HepG2 (cell line): ENCODE measurements around the gene APLF. TPM values are rescaled to one million over a fixed set of nuclear protein-coding genes. Genes with fewer than 3 reads are reported as not detected.

Experiments used
- E2F1 ChIP-seq: sonication (generic); formaldehyde crosslinking; IDR thresholded peaks from 2 replicates; pipeline ENCODE4 v1.5.0; 2020; ENCODE audit warnings: missing genetic modification reagents
- EED ChIP-seq: sonication (generic); formaldehyde crosslinking; IDR thresholded peaks from 2 replicates; pipeline ENCODE4 v1.5.0; 2020; ENCODE audit warnings: mild to moderate bottlenecking, missing genetic modification reagents
- GMEB2 ChIP-seq: IDR thresholded peaks from 2 replicates; pipeline ENCODE4 v1.6.1; 2016; ENCODE audit warnings: missing biosample characterization, missing genetic modification reagents, low read depth
- KLF15 ChIP-seq: sonication (generic); formaldehyde crosslinking; IDR thresholded peaks from 2 replicates; pipeline ENCODE4 v1.8.1; 2023; ENCODE audit warnings: borderline replicate concordance, mild to moderate bottlenecking, inconsistent platforms, missing genetic modification reagents, mixed read lengths
- MEIS1 ChIP-seq: sonication (generic); formaldehyde crosslinking; IDR thresholded peaks from 2 replicates; pipeline ENCODE4 v1.9.0; 2021; ENCODE audit warnings: mild to moderate bottlenecking, missing genetic modification reagents, moderate library complexity, borderline replicate concordance
- NBN ChIP-seq: fragments of 450-650 bp; conservative IDR thresholded peaks from 2 replicates; pipeline ENCODE4 v1.6.1; 2017
- NFE2L2 ChIP-seq: fragments of 150-350 bp; IDR thresholded peaks from 2 replicates; pipeline ENCODE4 v1.6.1; 2014; ENCODE audit warnings: low read length
- NR0B2 ChIP-seq: sonication (generic); formaldehyde crosslinking; IDR thresholded peaks from 2 replicates; pipeline ENCODE4 v1.4.0; 2020; ENCODE audit warnings: mild to moderate bottlenecking, missing genetic modification reagents
- PBX2 ChIP-seq: IDR thresholded peaks from 2 replicates; pipeline ENCODE4 v1.6.1; 2016; ENCODE audit warnings: control low read depth
- SYNCRIP ChIP-seq: fragments of 200-400 bp; formaldehyde crosslinking; IDR thresholded peaks from 2 replicates; pipeline ENCODE4 v1.6.1; 2018; ENCODE audit warnings: mild to moderate bottlenecking, low read depth, low read length; ENCODE audit not compliant: insufficient read depth
- TFE3 ChIP-seq: IDR thresholded peaks from 2 replicates; pipeline ENCODE4 v1.6.1; 2016
- THAP7 ChIP-seq: sonication (generic); formaldehyde crosslinking; IDR thresholded peaks from 2 replicates; pipeline ENCODE4 v1.8.1; 2023; ENCODE audit warnings: mild to moderate bottlenecking, missing genetic modification reagents
- U2AF1 ChIP-seq: fragments of 200-400 bp; formaldehyde crosslinking; optimal IDR thresholded peaks from 2 replicates; pipeline ENCODE3; 2017; ENCODE audit warnings: mild to moderate bottlenecking, low read depth, low read length
- ZNF180 ChIP-seq: sonication (generic); formaldehyde crosslinking; IDR thresholded peaks from 2 replicates; pipeline ENCODE4 v1.4.0; 2020; ENCODE audit warnings: low read depth, missing genetic modification reagents, borderline replicate concordance
- ZNF225 ChIP-seq: sonication (generic); formaldehyde crosslinking; IDR thresholded peaks from 2 replicates; pipeline ENCODE4 v1.4.0; 2020; ENCODE audit warnings: mild to moderate bottlenecking, missing genetic modification reagents
- ZNF24 ChIP-seq: fragments of 450-650 bp; IDR thresholded peaks from 2 replicates; pipeline ENCODE4 v1.6.1; 2017; ENCODE audit warnings: antibody characterized with exemption, mild to moderate bottlenecking
- ZNF441 ChIP-seq: sonication (generic); formaldehyde crosslinking; IDR thresholded peaks from 2 replicates; pipeline ENCODE4 v1.7.0; 2021; ENCODE audit warnings: missing genetic modification reagents, borderline replicate concordance
- ZNF709 ChIP-seq: sonication (generic); formaldehyde crosslinking; IDR thresholded peaks from 2 replicates; pipeline ENCODE4 v1.5.0; 2020; ENCODE audit warnings: mild to moderate bottlenecking, missing genetic modification reagents
- ZUFSP ChIP-seq: sonication (generic); formaldehyde crosslinking; IDR thresholded peaks from 2 replicates; pipeline ENCODE4 v1.9.0; 2021; ENCODE audit warnings: missing genetic modification reagents, mild to moderate bottlenecking, borderline replicate concordance
- ZZZ3 ChIP-seq: sonication (generic); formaldehyde crosslinking; IDR thresholded peaks from 2 replicates; pipeline ENCODE4 v1.4.0; 2020; ENCODE audit warnings: missing genetic modification reagents, mild to moderate bottlenecking, borderline replicate concordance
- polyA plus RNA-seq, 8 experiments: library from polyadenylated mRNA; depleted of rRNA in 3 of 8; stranded (reverse) in 7 of 8; unstranded in 1 of 8; fragments of >200 nt; fragmentation: Illumina TruSeq in 4 of 8; extraction: Trizol in 4 of 8; gene quantifications; 2 replicates each; pipeline versions ENCODE4 v1.2.1 to v1.2.3, GENCODE V29; 2011 to 2016; ENCODE audit warnings: low read depth in 4 of 8, missing spikeins in 1 of 8, mixed read lengths in 1 of 8; ENCODE audit not compliant: insufficient read depth in 1 of 8
- total RNA-seq, 5 experiments: library from RNA; depleted of rRNA; stranded (reverse); fragments of >200 nt; fragmentation: Illumina TruSeq; extraction: Trizol; gene quantifications; 2 replicates each; pipeline ENCODE4 v1.2.3, GENCODE V29; 2016; ENCODE audit warnings: low read depth in 1 of 5

Gene APLF
- total and polyA plus RNA-seq, 2 of the 13 experiments (the other 11 are each of a cell fraction or from before 2014, with no cell fraction given) = 0.45 to 2.2 TPM

- TF ChIP-seq TFE3 (CRISPR knock-in tag) (no peak; the same call in 1 of the 2 replicates), ZNF225 (peak; percentile 88), ZNF180 (no peak), THAP7 (CRISPR knock-in tag) (no peak), E2F1 (peak; percentile 90), NR0B2 (CRISPR knock-in tag) (peak; percentile 85; the same call in 1 of the 2 replicates), ZUFSP (CRISPR knock-in tag) (no peak), ZNF709 (CRISPR knock-in tag) (peak; percentile 77), NBN (no peak), MEIS1 (peak; percentile 69; the same call in 1 of the 2 replicates), ZNF24 (no peak), EED (CRISPR knock-in tag) (no peak), GMEB2 (CRISPR knock-in tag) (no peak), U2AF1 (peak; percentile 26), KLF15 (0 out of 2 replicates have a peak, but pooled peaks have one; percentile 58), SYNCRIP (no peak), PBX2 (CRISPR knock-in tag) (no peak), ZNF441 (CRISPR knock-in tag) (peak; percentile 40; the same call in 1 of the 2 replicates), ZZZ3 (CRISPR knock-in tag) (peak; percentile 13; the same call in 1 of the 2 replicates), NFE2L2 (no peak)
Observed at GRCh38 chr2:68467077-68467960, at the start of gene APLF, which contains the start of gene FBXO48 (continued).
